Esophagus squamous epithelium (tissue), 5 donors: ENCODE measurements around the gene P3R3URF. TPM values are rescaled to one million over a fixed set of nuclear protein-coding genes. Genes with fewer than 3 reads are reported as not detected.
"Not testable (repeated sequence)": the region's sequence is repeated elsewhere in the genome, so short reads cannot be mapped to it uniquely, and the experiment has no call there.

Experiments used
- DNase-seq: peaks from one replicate; lab custom pipeline; 2025; lab: John Stamatoyannopoulos, UW
- H3K27ac ChIP-seq, 4 donors: fragments of 200-600 bp; sonication (generic); one replicate each; pipeline ENCODE4 v1.5.1; 2016 to 2019; ENCODE audit warnings: mild to moderate bottlenecking in 1 of 4
- H3K27me3 ChIP-seq, 4 donors: fragments of 200-600 bp; sonication (generic); 1 replicate in 3 of 4; 2 replicates in 1 of 4; pipeline versions ENCODE4 v1.5.1 to v1.6.0; 2017 to 2021; ENCODE audit warnings: antibody characterized with exemption in 1 of 4
- H3K36me3 ChIP-seq, 3 donors: fragments of 200-600 bp; sonication (generic); one replicate each; pipeline ENCODE4 v1.5.1; 2016 to 2019
- H3K4me1 ChIP-seq, 3 donors: fragments of 200-600 bp; sonication (generic); one replicate each; pipeline ENCODE4 v1.5.1; 2017 to 2019
- H3K4me3 ChIP-seq, 4 donors: fragments of 200-600 bp; sonication (generic); 1 replicate in 3 of 4; 2 replicates in 1 of 4; pipeline ENCODE4 v1.5.1; 2016 to 2019; ENCODE audit warnings: mild to moderate bottlenecking in 2 of 4, moderate library complexity in 1 of 4
- H3K9me3 ChIP-seq, 3 donors: fragments of 200-600 bp; sonication (generic); one replicate each; pipeline ENCODE4 v1.5.1; 2016 to 2019
- CTCF ChIP-seq, 6 experiments: fragments of 450-650 bp in 4 of 6; fragments of 200-600 bp in 2 of 6; sonication (generic) in 2 of 6; IDR thresholded peaks; one replicate each; pipeline ENCODE4 v1.5.1; 2016 to 2019; ENCODE audit warnings: antibody characterized with exemption in 6 of 6, mild to moderate bottlenecking in 4 of 6, moderate library complexity in 4 of 6
- POLR2A ChIP-seq, 4 donors: fragments of 450-650 bp; IDR thresholded peaks; one replicate each; pipeline ENCODE4 v1.6.1; 2017; ENCODE audit warnings: antibody characterized with exemption in 4 of 4, mild to moderate bottlenecking in 4 of 4, moderate library complexity in 3 of 4
- WGBS, 2 donors: methylation state at CpG; one replicate each; pipeline ENCODE4 v1.1.5; 2018; 5-methylcytosine and 5-hydroxymethylcytosine counted together
- intact Hi-C: fragments of 100-400 bp; cut with DNase I; formaldehyde crosslinking; loops from one replicate; pipeline ENCODE4 v1.15.0; 2022
- total RNA-seq, 4 donors: library from RNA; depleted of rRNA; stranded (reverse); fragments of >200 nt; gene quantifications; one replicate each; pipeline ENCODE4 v1.1.0, GENCODE V29; 2016
- donor health status: DM: yes; HTN: yes; CAD: no.

Gene P3R3URF
- total RNA-seq = not detected

- Histone ChIP-seq H3K4me1 (peaks cover 32 to 69% (median 62%) of the 10 kb centered on the region in 3 donors), H3K27me3 (no peaks in the 10 kb centered on the region), H3K4me3 (no peak within 1 kb of the TSS), H3K27ac (peak within 1 kb of the TSS; percentile 66 to 89 (median 77)), H3K36me3 (no peaks in the 10 kb centered on the region), H3K9me3 (no peaks in the 10 kb centered on the region)
- no peak for DNase-seq
- intact Hi-C loops = no loop called here
- 67 to 80% methylated on average over 4 to 6 of the region's 13 CpGs for WGBS, 2 donors
- TF ChIP-seq POLR2A (IDR thresholded peaks at IDR 0.05) (no peak), CTCF (IDR thresholded peaks at IDR 0.05) (no peak)
These were observed at the start of gene P3R3URF for GRCh38 chr1:46176211-46176865. P3R3URF (minus strand) TSS chr1:46176488; CDS start chr1:46176471, 17 bp downstream.

GRCh38 chr1:46224966-46225365 lies 48.7 kb upstream of the P3R3URF start:
- Histone ChIP-seq H3K9me3 (no peaks in the 10 kb centered on the region), H3K4me1 (peaks cover 0 to 12% (median 0%) of the 10 kb centered on the region in 3 donors), H3K4me3 (no peak overlapping the region), H3K27me3 (no peaks in the 10 kb centered on the region), H3K36me3 (peaks cover 0 to 15% (median 0%) of the 10 kb centered on the region in 3 donors), H3K27ac (no peak overlapping the region)
- no peak for TF ChIP-seq POLR2A (IDR thresholded peaks at IDR 0.05)
- WGBS, 2 donors = 69 to 95% methylated on average over 2 to 4 of the region's 4 CpGs
- DNase-seq = no peak
- intact Hi-C loops = loop anchor here (5.0 kb wide), 1 partner anchor 43 kb away; no protein-coding TSS in a partner anchor

GRCh38 chr1:46223472-46223943 lies 47.2 kb upstream of the P3R3URF start:
- Histone ChIP-seq H3K4me3 (no peak overlapping the region), H3K27ac (no peak overlapping the region), H3K9me3 (no peaks in the 10 kb centered on the region), H3K27me3 (no peaks in the 10 kb centered on the region), H3K36me3 (peaks cover 0 to 17% (median 0%) of the 10 kb centered on the region in 3 donors), H3K4me1 (peaks cover 0 to 26% (median 5%) of the 10 kb centered on the region in 3 donors)
- intact Hi-C loops = loop anchor here (5.0 kb wide), 1 partner anchor 41 kb away; no protein-coding TSS in a partner anchor
- TF ChIP-seq POLR2A (IDR thresholded peaks at IDR 0.05) (no peak), CTCF (IDR thresholded peaks at IDR 0.05) (peak; percentile 56 to 94 (median 94))
- WGBS, 2 donors = 0 to 6% methylated on average over 3 to 6 of the region's 6 CpGs
- no peak for DNase-seq

- not testable (repeated sequence) for H3K27me3 ChIP-seq, H3K4me3 ChIP-seq, H3K27ac ChIP-seq, DNase-seq, H3K9me3 ChIP-seq
- WGBS, 2 donors = 49 to 73% methylated on average over 9 to 11 of the region's 11 CpGs
- H3K4me1 ChIP-seq = peaks cover 0 to 29% (median 5%) of the 10 kb centered on the region in 3 donors
- H3K36me3 ChIP-seq = peaks cover 0 to 17% (median 0%) of the 10 kb centered on the region in 3 donors
- intact Hi-C loops = loop anchor here (5.0 kb wide), 1 partner anchor 41 kb away; no protein-coding TSS in a partner anchor
These were observed 46.8 kb upstream of the P3R3URF start for GRCh38 chr1:46223055-46223454.

GRCh38 chr1:46221749-46222148 lies 45.5 kb upstream of the P3R3URF start:
- peaks cover 0 to 37% (median 5%) of the 10 kb centered on the region in 3 donors for H3K4me1 ChIP-seq
- H3K4me3 ChIP-seq = no peak overlapping the region
- H3K27ac ChIP-seq = no peak overlapping the region
- no peak for DNase-seq
- no CpG with 5 or more reads among the region's 4 CpGs for WGBS, 2 donors
- H3K27me3 ChIP-seq = no peaks in the 10 kb centered on the region
- intact Hi-C loops = loop anchor here (2.0 to 5.0 kb wide), 2 partner anchors 39 to 185 kb away; no protein-coding TSS in a partner anchor
- TF ChIP-seq POLR2A (IDR thresholded peaks at IDR 0.05) (no peak), CTCF (IDR thresholded peaks at IDR 0.05) (no peak)
- peaks cover 0 to 17% (median 0%) of the 10 kb centered on the region in 3 donors for H3K36me3 ChIP-seq
- H3K9me3 ChIP-seq = no peaks in the 10 kb centered on the region

- Histone ChIP-seq H3K9me3 (no peaks in the 10 kb centered on the region), H3K27me3 (no peaks in the 10 kb centered on the region), H3K36me3 (peaks cover 0 to 17% (median 0%) of the 10 kb centered on the region in 3 donors), H3K27ac (no peak overlapping the region), H3K4me1 (peaks cover 0 to 37% (median 5%) of the 10 kb centered on the region in 3 donors), H3K4me3 (no peak overlapping the region)
- no peak for DNase-seq
- WGBS, 2 donors = 82 to 83% methylated on average over 3 of the region's 3 CpGs
- intact Hi-C loops = loop anchor here (2.0 to 5.0 kb wide), 2 partner anchors 39 to 184 kb away; no protein-coding TSS in a partner anchor
- TF ChIP-seq POLR2A (IDR thresholded peaks at IDR 0.05) (no peak), CTCF (IDR thresholded peaks at IDR 0.05) (no peak)
These were observed 44.5 kb upstream of the P3R3URF start for GRCh38 chr1:46220808-46221207.
